Measurements from ENCODE around the gene HSPA8.

HSPA8 gene

GRCh38 chr11:123047266-123047946 lies 14.5 kb downstream of the HSPA8 start:
- DNase-seq (ENCODE audit: low spot score) = no peak

- DNase-seq (ENCODE audit: low spot score) = no peak
These were observed 15.3 kb downstream of the HSPA8 start for GRCh38 chr11:123046473-123047259.

DNA sequence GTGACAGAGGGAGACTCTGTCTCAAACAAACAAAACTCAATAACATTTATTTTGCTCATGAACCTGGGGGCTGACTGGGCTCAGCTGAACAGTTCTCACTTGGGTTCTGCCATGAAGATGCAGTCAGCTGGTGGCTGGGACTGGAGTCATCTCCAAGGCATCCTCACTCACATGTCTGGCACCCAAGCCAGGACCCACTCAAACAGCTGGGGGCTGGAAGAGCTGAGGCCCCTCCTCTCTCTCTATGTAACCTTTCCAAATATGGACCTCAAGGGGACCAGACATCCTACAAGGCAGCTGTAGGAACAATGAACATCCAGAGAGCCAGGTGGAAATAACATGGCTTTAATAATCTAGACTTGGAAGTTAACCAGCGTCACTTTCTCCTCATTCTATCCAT lies 16.8 kb downstream of the HSPA8 start:
- no peak for DNase-seq (ENCODE audit: low spot score)

DNA sequence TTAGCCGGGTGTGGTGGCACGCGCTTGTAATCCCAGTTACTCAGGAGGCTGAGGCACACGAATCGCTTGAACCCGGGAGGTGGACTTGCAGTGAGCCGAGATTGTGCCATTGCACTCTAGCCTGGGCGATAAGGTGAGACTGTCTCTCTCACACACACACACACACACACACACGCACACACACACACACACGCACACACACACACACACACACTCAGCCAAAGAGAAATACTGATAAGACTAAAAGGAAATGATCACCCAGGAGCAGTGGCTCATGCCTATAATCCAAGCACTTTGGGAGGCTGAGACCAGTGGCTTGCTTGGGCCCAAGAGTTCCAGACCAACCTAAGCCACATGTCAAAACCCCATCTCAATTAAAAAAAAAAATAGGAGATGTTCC lies 20.8 kb downstream of the HSPA8 start:
- DNase-seq (ENCODE audit: low spot score) = no peak

GRCh38 chr11:123040111-123040432 lies 21.9 kb downstream of the HSPA8 start:
- DNase-seq (ENCODE audit: low spot score) = no peak

DNA sequence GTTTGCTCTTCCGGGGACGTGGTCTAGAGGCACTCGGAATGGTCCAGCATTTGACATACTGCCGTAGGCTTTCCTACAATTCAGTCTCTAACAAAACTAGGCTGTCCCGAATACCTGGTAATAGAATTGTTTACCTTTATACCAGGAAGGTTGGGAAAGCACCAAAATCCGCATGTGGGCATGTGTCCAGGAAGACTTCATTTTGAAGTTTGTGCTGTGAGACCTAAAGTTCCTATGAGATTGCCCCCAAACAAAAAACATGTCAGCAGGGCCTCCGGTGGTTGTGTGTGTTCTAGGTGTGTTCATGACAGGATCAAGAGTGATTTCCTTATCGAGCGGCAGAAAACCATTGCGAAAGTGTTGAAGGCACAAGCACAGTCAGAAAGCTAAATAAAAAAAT lies 26.1 kb downstream of the HSPA8 start:
- no peak for DNase-seq (ENCODE audit: low spot score)

- no peak for DNase-seq (ENCODE audit: low spot score)
These were observed 27.3 kb downstream of the HSPA8 start for GRCh38 chr11:123034597-123034996.

- DNase-seq (ENCODE audit: low spot score) = no peak
These were observed 28.0 kb downstream of the HSPA8 start for GRCh38 chr11:123033895-123034294.

DNA sequence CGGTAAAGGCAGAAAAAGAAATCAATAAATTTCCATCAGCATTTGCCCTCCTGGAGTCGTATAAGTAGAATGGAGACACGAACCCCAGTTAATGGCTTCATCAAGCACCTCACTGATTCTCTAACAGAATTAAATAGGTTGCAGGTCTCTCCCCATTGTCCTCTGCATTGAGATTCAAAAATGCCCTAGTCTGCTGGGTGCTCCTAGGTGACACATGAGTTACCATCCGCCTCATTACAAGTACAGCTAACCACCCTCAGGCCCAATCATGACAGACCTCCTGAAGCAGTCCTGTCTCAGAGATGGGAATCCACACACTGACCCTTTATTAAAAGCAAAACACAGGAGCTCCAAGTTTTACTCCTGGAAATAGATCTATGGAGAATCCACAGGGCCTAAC lies 31.4 kb downstream of the HSPA8 start:
- no peak for DNase-seq (ENCODE audit: low spot score)

DNA sequence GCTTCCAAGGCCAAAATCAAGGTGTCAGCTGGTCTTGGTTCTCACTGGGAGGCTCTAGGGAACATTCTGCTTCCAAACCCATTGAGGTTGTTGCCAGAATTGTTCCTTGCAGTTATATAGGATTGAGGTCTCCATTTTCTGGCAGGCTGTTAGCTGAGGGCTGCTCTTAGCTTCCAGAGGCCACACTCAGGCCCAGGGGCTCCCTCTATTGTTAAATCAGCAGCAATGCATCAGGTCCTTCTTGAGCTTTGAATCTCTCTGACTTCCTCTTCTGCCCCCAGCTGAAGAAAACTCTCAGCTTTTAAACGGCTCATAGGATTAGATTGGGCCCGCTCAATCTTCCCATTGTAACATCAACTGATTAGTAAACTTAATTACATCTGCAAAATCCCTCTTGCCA lies 41.0 kb downstream of the HSPA8 start:
- DNase-seq (ENCODE audit: low spot score) = peak; percentile 68

DNA sequence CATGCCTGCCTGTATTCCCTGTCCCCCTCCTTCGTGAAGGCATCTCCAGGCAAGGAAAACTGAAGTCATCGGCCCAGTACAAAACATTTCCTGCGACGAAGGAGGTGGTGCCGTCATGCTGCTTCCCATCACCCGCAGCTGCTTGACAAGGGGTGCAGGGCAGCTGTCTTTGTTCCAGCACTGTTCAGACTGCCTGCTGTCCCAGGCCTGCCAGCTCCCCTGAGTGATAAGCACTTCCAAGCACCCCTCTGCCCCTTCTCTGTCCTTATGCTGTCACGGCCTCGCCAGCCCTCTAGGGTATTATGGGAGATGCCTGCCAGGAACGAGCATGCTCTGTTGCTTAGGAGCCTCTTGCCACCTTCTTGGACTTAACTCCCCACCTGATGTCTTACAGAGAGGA lies 43.2 kb downstream of the HSPA8 start:
- no peak for DNase-seq (ENCODE audit: low spot score)

DNA sequence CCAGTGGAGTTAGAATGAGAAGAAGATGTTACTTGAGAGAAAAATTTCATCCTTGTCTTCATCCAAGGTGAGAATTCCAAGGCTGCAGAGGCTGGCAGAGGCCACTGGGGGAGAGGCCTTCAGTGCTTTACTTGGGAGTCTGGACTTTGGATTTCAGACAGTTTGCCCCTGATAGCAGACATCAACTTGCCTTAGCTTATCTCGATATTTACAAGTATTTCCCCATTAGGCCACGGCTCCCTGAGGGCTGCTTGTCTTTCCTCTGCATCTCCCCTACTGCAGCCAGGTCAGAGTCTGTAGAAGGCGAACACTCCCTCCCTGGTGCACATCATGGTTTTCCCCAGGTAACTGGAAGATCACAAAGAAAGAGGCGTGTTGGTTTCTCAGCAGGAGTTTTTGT lies 50.4 kb downstream of the HSPA8 start:
- DNase-seq (ENCODE audit: low spot score) = no peak

All from AG08396 (cell line).